Keratinocyte (primary cell): ENCODE measurements around the gene TGOLN2.

Experiments
- CTCF ChIP-seq, 3 experiments: IDR thresholded peaks in 1 of 3; conservative IDR thresholded peaks in 1 of 3; optimal IDR thresholded peaks in 1 of 3; 2 replicates in 2 of 3; 3 replicates in 1 of 3; pipeline versions ENCODE3 to v1.5.1; 2011; ENCODE audit warnings: low read length in 3 of 3, mild to moderate bottlenecking in 3 of 3, moderate library complexity in 2 of 3, control low read depth in 1 of 3, inconsistent platforms in 1 of 3; ENCODE audit not compliant: insufficient read depth in 2 of 3; ENCODE audit errors: extremely low read depth in 1 of 3
- EZH2 ChIP-seq: IDR thresholded peaks from one replicate; pipeline ENCODE4 v1.6.1; 2012; ENCODE audit warnings: inconsistent platforms, mild to moderate bottlenecking, low read length, moderate library complexity

GRCh38 chr2:85330839-85331636 is 3.2 kb upstream of the TGOLN2 start:
- TF ChIP-seq CTCF (optimal IDR thresholded peaks at IDR 0.05 in 1 of 3, IDR thresholded peaks at IDR 0.05 in 1 of 3, conservative IDR thresholded peaks at IDR 0.05 in 1 of 3; ENCODE audit: extremely low read depth in 1 of 3, insufficient read depth in 2 of 3, low read length in 3 of 3) (no peak), EZH2 (no peak)
